ENCODE results near the gene NTS.

Gene NTS
- long read RNA-seq, donor 1, transcript NTS-201 (4 exons, 1,237 nt) = major isoform, 16 of 16 reads
- long read RNA-seq, donor 1, partial matches to known transcripts = 0 of 16 reads
- long read RNA-seq, donor 1, other reads (novel, unspliced or antisense) = 0 of 16 reads
- long read RNA-seq, donor 2, partial matches to known transcripts = 0 of 7 reads
- long read RNA-seq, donor 2, other reads (novel, unspliced or antisense) = 0 of 7 reads
- long read RNA-seq, donor 3, partial matches to known transcripts = 0 of 1 reads
- long read RNA-seq, donor 3, other reads (novel, unspliced or antisense) = 0 of 1 reads
- long read RNA-seq, donor 4, partial matches to known transcripts = 0 of 4 reads
- long read RNA-seq, donor 4, other reads (novel, unspliced or antisense) = 0 of 4 reads
- long read RNA-seq, donor 5, partial matches to known transcripts = 0 of 3 reads
- long read RNA-seq, donor 5, other reads (novel, unspliced or antisense) = 0 of 3 reads
- long read RNA-seq, donor 6 = 0 reads
- long read RNA-seq, donor 7, transcript NTS-201 (4 exons, 1,237 nt) = major isoform, 8 of 9 reads
- long read RNA-seq, donor 7, partial matches to known transcripts = 0 of 9 reads
- long read RNA-seq, donor 7, other reads (novel, unspliced or antisense) = 0 of 9 reads
- long read RNA-seq, donor 8, transcript NTS-201 (4 exons, 1,237 nt) = major isoform, 6 of 6 reads
- long read RNA-seq, donor 8, partial matches to known transcripts = 0 of 6 reads
- long read RNA-seq, donor 8, other reads (novel, unspliced or antisense) = 0 of 6 reads

- peak; percentile 7 for DNase-seq
Measured at GRCh38 chr12:85874031-85874461, at the start of gene NTS. Gene NTS, plus strand, starts transcription at chr12:85874295. Its CDS starts 109 bp downstream, at chr12:85874404.

- DNase-seq = no peak
Measured at GRCh38 chr12:85825746-85826145, 48.3 kb upstream of the NTS start.

- DNase-seq = no peak
Measured at GRCh38 chr12:85828576-85828975, 45.5 kb upstream of the NTS start.

- DNase-seq = no peak
Measured at GRCh38 chr12:85829391-85829790, 44.7 kb upstream of the NTS start.

GRCh38 chr12:85831327-85831990 is 42.6 kb upstream of the NTS start:
- no peak for DNase-seq

- no peak for DNase-seq
Measured at GRCh38 chr12:85833579-85833978, 40.5 kb upstream of the NTS start.

- DNase-seq = no peak
Measured at GRCh38 chr12:85834378-85834777, 39.7 kb upstream of the NTS start.

- no peak for DNase-seq
Measured at GRCh38 chr12:85835426-85836196, 38.5 kb upstream of the NTS start.

- peak; percentile 65 for DNase-seq
Measured at GRCh38 chr12:85836197-85837090, 37.7 kb upstream of the NTS start, which contains the start of gene RASSF9. Gene RASSF9, minus strand, starts transcription at chr12:85836409. Its CDS starts 208 bp downstream, at chr12:85836201.

- no peak for DNase-seq
Measured at GRCh38 chr12:85843606-85844310, 30.3 kb upstream of the NTS start.

- DNase-seq = no peak
Measured at GRCh38 chr12:85849344-85849743, 24.8 kb upstream of the NTS start.

- DNase-seq = no peak
Measured at GRCh38 chr12:85855305-85855704, 18.8 kb upstream of the NTS start.

- DNase-seq = no peak
Measured at GRCh38 chr12:85856966-85857365, 17.1 kb upstream of the NTS start.

- no peak for DNase-seq
Measured at GRCh38 chr12:85865890-85866289, 8.2 kb upstream of the NTS start.

GRCh38 chr12:85866986-85867776 is 6.9 kb upstream of the NTS start:
- DNase-seq = peak; percentile 40

- no peak for DNase-seq
Measured at GRCh38 chr12:85872497-85873091, 1.5 kb upstream of the NTS start.

- no peak for DNase-seq
Measured at GRCh38 chr12:85877459-85877858, 3.4 kb downstream of the NTS start.

GRCh38 chr12:85883763-85884162 is 9.7 kb downstream of the NTS start:
- no peak for DNase-seq

GRCh38 chr12:85894653-85895052 is 20.6 kb downstream of the NTS start:
- no peak for DNase-seq

Data from right kidney (tissue), 9 donors.